GM19395 (cell line): ENCODE data around the gene DPH2.

Source experiments
- ATAC-seq: cut with Tn5 transposase; IDR thresholded peaks from one replicate; pipeline ENCODE4 v1.9.1; 2021; ENCODE audit warnings: mild to moderate bottlenecking, moderate library complexity; ENCODE audit not compliant: unreplicated experiment

The DPH2 gene

DNA sequence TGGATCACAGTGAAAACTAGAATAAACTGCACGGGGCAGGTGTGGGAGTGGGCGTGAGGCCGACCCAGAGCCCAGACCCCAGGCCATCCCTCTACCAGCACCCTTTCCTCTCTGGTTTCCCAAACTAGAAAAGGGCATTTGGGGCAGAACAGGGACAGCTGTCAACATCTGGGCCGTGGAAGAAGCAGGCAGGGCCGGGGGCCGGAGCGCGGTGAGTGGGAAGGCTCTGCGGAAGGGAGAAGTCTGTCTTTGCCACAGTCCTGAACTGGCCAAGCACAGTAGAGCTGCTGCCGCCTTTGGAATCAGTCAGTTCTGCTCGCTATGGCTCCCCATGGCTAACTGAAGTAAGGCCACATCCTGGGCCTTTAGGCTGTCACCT lies 28.2 kb downstream of the DPH2 start:
- no peak for ATAC-seq

GRCh38 chr1:43999455-43999854 lies 29.6 kb downstream of the DPH2 start:
- no peak for ATAC-seq

GRCh38 chr1:44000122-44000665 lies 30.4 kb downstream of the DPH2 start:
- no peak for ATAC-seq

DNA sequence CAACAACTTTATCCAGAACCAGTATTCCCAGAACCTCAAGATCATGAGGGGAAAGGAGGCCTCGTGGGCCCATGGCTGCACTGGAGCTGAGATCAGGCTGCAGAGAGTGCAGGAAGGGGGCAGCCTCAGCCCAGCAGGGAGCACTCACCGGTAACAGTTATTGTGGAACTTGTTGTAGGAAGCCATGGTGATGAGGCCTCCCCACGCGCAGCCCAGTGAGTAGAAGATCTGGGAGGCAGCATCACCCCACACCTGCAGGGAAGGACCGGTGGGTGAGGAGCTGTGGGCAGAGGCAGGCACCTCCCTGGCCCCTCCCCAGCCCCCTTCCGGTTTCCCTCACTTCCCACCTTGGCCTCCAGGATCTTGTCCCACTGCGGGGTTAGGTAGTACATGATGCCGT lies 32.4 kb downstream of the DPH2 start:
- no peak for ATAC-seq

DNA sequence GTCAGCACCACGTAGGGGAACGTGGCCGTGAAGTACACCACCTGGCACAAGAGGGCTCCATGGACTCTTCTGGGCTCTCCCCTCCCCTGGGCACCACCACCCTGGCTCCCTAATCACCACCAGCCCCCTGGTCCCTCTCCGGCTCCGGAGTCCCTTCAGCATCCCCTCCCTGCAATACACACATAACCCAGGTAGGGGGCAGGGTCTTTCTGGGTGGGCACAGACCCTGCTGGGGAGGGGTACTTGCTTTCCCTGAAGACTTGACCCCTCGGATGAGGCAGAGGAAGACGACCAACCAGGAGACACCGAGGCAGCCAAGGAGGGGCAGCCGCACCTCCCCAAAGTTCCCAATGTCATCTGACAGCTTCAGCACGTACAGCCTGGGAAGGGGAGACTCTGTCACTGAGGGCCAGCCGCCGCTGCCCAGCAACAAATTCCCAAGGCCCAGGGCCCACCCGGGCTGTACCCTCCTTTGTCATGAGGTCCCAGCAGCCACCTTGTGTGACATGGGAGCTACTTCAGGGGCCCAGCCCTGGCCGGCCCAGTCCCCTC lies 32.9 kb downstream of the DPH2 start:
- ATAC-seq, result no peak

DNA sequence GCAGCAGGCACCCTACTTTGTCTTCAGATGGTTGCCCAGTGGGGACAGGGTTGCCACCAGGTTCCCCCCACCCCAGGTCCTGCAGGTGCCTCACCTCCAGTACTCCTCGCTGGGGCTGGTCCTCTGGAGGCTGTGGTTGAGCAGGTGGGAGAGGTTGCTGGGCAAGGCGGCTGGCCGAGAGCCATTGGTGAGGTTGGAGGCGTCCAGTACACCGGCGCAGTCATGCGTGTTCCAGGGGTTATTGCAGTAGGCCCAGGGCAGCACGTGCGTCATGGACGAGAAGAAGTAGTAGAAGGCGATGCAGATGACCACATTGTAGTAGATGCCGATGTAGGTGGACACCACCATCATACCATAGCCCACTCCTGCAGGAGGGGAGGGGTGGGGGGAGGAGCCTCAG lies 38.4 kb downstream of the DPH2 start:
- no peak for ATAC-seq

- ATAC-seq, result no peak
Measured at GRCh38 chr1:44010935-44011471, 41.2 kb downstream of the DPH2 start.

GRCh38 chr1:44012404-44012803 lies 42.6 kb downstream of the DPH2 start:
- ATAC-seq, result no peak

DNA sequence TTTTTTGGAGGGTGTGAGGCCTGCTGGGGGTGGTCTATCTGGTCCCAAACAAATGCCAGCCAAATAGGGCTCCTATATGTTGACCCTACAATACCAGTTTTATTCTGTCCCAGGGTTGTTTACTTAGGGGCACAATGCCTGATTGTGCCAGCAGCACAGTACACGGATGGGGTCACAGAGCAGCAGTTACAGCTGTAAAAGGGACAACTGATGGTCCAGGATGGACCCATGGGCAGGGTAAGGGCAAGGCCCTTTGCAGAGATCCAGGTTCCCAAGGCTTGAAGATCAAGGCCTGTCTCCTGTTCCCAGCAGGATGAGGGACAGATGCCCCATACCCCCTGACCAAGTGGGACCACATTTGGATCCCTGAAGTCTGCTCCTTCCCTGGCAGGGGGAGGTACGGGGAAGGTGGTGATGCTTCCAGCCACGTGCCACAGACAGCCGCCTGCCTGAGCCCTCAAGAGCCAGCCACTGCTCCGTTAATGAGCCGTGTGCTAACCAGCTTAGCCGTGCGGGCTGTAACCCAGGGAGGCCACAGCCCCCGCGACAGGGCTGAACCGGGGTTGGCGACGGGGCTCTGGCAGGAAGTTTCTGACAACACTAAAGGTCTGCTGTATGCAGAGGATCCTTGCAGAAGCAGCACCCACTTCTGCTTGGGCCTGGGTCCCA lies 43.3 kb downstream of the DPH2 start:
- no peak for ATAC-seq

- ATAC-seq, result no peak
Measured at GRCh38 chr1:44013949-44014348, 44.1 kb downstream of the DPH2 start.

DNA sequence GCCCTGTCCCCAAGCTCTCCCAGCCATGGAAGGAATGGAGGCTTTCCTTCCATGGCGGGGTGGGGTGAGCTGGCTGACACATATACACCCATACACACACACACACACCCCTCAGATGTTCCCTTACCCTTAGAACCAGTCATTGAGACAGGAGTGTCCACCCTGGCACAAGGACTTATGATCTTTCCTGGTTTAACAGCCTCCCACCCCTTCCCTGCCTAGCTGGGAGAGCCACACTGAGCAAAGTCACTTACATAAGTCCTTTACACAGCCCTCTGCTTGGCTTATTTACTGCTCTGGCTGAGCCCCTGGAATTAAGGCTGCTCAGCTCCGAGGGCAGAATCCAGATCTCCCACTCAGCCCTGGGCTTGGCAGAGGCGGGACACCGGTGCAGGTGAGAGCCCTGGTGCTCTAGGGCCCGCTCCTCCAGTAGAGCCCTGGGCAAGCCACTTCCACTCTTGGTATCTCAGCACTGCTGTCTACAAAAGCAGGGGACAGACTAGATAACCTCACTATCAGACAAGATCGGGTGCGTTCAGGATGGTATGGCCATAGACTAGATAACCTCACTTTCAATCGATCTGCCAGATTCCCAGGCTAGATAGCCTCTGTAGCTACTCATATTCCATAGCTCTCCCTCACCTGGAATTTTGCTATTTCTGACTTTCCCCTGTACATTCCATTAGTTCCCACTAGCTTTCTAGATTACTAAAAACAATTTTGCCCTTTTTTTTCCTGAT lies 44.7 kb downstream of the DPH2 start:
- ATAC-seq, result no peak

GRCh38 chr1:44015206-44015605 lies 45.4 kb downstream of the DPH2 start:
- ATAC-seq, result no peak

- ATAC-seq, result no peak
Measured at GRCh38 chr1:44016041-44016889, 46.5 kb downstream of the DPH2 start.

- no peak for ATAC-seq
Measured at GRCh38 chr1:44016890-44017400, 47.1 kb downstream of the DPH2 start.

DNA sequence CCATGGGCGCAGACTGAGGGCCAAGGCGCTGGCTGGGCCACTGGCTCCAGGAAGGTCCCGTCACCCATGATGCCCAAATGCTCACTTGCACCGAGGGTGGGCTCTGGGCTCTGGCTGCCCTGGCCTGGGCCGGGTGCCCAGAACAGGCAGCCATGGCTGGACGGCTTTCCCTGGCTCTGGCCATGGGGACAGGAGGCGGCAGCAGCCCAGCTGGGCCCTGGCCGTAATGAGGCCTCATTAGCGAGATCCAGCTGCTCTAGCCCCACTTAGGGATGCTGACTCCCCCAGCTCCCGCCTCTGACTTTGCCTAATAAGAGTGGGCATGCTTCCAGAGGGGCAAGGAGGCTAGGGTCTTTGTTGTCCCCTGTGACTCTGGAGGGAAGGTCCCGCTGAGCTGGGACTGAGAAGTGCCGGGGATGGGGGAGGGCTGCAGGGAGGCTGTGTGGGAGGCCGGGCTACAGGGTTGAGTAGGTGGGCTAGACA lies 49.7 kb downstream of the DPH2 start:
- no peak for ATAC-seq

- ATAC-seq, result no peak
Measured at GRCh38 chr1:44020464-44020863, 50.7 kb downstream of the DPH2 start.

DNA sequence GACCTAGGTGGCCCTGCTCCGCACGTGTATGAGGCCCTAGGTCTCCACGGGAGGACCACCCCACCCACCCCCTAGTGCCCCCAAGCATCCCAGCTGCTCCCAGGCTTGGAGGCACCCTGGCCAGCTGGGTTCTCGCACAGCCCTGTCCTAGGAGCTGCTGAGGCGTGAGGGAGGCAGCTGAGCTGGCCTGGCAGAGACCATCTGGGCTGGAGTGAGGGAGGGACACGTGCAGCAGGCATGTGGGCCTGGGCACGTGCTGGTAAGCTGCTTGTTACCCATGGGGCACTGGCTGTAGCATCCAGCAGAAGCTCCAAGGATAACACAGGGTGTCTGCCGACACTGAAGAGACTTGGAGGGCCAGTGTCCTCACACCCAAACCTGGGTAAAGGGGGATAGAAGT lies 51.3 kb downstream of the DPH2 start:
- ATAC-seq, result no peak

DNA sequence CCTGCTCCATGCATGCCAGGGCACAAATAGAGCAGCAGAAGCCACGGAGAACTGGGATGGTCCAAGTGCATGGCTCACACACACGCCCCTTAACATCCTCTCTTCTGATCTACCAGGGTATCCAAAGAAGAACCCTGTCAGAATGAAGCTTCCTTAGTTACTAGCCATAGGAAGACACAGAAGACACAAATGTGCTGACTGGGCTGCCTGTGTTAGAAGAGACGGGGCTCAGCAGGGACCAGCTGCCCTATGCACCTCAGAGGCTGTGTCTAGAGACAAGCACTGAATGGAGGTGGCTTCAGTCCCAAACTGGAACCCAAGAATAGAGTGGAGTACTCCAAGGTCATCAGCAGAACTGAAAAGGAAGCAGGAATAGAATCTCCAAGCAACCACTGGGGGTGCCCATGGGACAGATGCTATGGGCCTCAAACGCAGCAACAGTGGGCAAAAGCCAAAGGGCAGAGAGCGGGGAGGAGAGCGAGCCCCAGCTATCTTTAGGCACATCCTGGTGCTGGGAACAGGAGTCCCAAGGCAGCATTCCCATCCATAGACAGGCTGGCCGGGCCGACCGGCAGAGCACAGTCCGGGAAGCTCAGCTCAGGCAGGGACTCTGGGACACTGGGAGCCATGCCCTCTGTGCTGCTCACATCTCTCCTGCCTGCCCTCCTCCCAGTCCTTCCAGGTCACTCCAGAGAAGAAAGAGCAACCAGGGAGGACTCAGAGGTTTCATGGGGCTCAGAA lies 51.9 kb downstream of the DPH2 start:
- no peak for ATAC-seq
